ENCODE data around the gene VANGL2. TPM values are rescaled to one million over a fixed set of nuclear protein-coding genes. Genes with fewer than 3 reads are reported as not detected.

Gene VANGL2
- total and polyA plus RNA-seq, 5 donors from 2014 or later, result 0.07 TPM; not detected in 4

- H3K27ac ChIP-seq (ENCODE audit: insufficient read depth, low read length, poor library complexity, severe bottlenecking), result no peak overlapping the region
- H3K4me3 ChIP-seq (ENCODE audit: low read depth, low read length), result no peak overlapping the region
- DNase-seq (no peak), ATAC-seq (ENCODE audit: low read depth in 2 of 2) (no peak)
- no peaks in the 10 kb centered on the region for H3K9me3 ChIP-seq (ENCODE audit: control insufficient read depth in 2 of 2, low read length in 2 of 2)
- peaks cover 55% of the 10 kb centered on the region for H3K36me3 ChIP-seq (ENCODE audit: control insufficient read depth, insufficient read depth, low read length)
- Mint-ChIP-seq H3K4me1 (peaks cover 0 to 4% (median 0%) of the 10 kb centered on the region in 4 donors), H3K4me3 (no peak overlapping the region), H3K27ac (peak overlapping the region in 1 of 3 donors; percentile 24), H3K36me3 (peaks cover 45% of the 10 kb centered on the region), H3K9me3 (no peaks in the 10 kb centered on the region), H3K27me3 (no peaks in the 10 kb centered on the region)
- no peaks in the 10 kb centered on the region for H3K27me3 ChIP-seq (ENCODE audit: control insufficient read depth, insufficient read depth, low read length)
- H3K4me1 ChIP-seq (ENCODE audit: control insufficient read depth, insufficient read depth, low read length, poor library complexity, severe bottlenecking), result no peaks in the 10 kb centered on the region
Measured at GRCh38 chr1:160359559-160360226, 40.7 kb upstream of the VANGL2 start.

- H3K4me3 Mint-ChIP-seq, result no peak overlapping the region
- Histone ChIP-seq H3K27ac (ENCODE audit: insufficient read depth, low read length, poor library complexity, severe bottlenecking) (no peak overlapping the region), H3K27me3 (ENCODE audit: control insufficient read depth, insufficient read depth, low read length) (no peaks in the 10 kb centered on the region), H3K9me3 (ENCODE audit: control insufficient read depth in 2 of 2, low read length in 2 of 2) (no peaks in the 10 kb centered on the region), H3K4me3 (ENCODE audit: low read depth, low read length) (no peak overlapping the region), H3K36me3 (ENCODE audit: control insufficient read depth, insufficient read depth, low read length) (peaks cover 50% of the 10 kb centered on the region), H3K4me1 (ENCODE audit: control insufficient read depth, insufficient read depth, low read length, poor library complexity, severe bottlenecking) (no peaks in the 10 kb centered on the region)
- H3K27ac Mint-ChIP-seq, result peak overlapping the region in 1 of 3 donors; percentile 18
- H3K27me3 Mint-ChIP-seq, result no peaks in the 10 kb centered on the region
- no peak for DNase-seq
- no peak for ATAC-seq (ENCODE audit: low read depth in 2 of 2)
- peaks cover 0 to 4% (median 1%) of the 10 kb centered on the region in 4 donors for H3K4me1 Mint-ChIP-seq
- H3K36me3 Mint-ChIP-seq, result peaks cover 41% of the 10 kb centered on the region
- no peaks in the 10 kb centered on the region for H3K9me3 Mint-ChIP-seq
Measured at GRCh38 chr1:160360227-160360695, 40.1 kb upstream of the VANGL2 start.

- H3K9me3 ChIP-seq (ENCODE audit: control insufficient read depth in 2 of 2, low read length in 2 of 2), result no peaks in the 10 kb centered on the region
- no peaks in the 10 kb centered on the region for H3K4me1 ChIP-seq (ENCODE audit: control insufficient read depth, insufficient read depth, low read length, poor library complexity, severe bottlenecking)
- no peak for ATAC-seq (ENCODE audit: low read depth in 2 of 2)
- Mint-ChIP-seq H3K9me3 (no peaks in the 10 kb centered on the region), H3K4me1 (peaks cover 0 to 4% (median 1%) of the 10 kb centered on the region in 4 donors), H3K27me3 (no peaks in the 10 kb centered on the region), H3K27ac (peak overlapping the region in 1 of 3 donors; percentile 59), H3K4me3 (no peak overlapping the region), H3K36me3 (peaks cover 33% of the 10 kb centered on the region)
- no peaks in the 10 kb centered on the region for H3K27me3 ChIP-seq (ENCODE audit: control insufficient read depth, insufficient read depth, low read length)
- H3K4me3 ChIP-seq (ENCODE audit: low read depth, low read length), result no peak overlapping the region
- no peak overlapping the region for H3K27ac ChIP-seq (ENCODE audit: insufficient read depth, low read length, poor library complexity, severe bottlenecking)
- H3K36me3 ChIP-seq (ENCODE audit: control insufficient read depth, insufficient read depth, low read length), result peaks cover 41% of the 10 kb centered on the region
- no peak for DNase-seq
Measured at GRCh38 chr1:160361199-160361598, 39.2 kb upstream of the VANGL2 start.

GRCh38 chr1:160361814-160362167, 38.6 kb upstream of the VANGL2 start:
- Histone ChIP-seq H3K9me3 (ENCODE audit: control insufficient read depth in 2 of 2, low read length in 2 of 2) (no peaks in the 10 kb centered on the region), H3K27me3 (ENCODE audit: control insufficient read depth, insufficient read depth, low read length) (no peaks in the 10 kb centered on the region), H3K4me3 (ENCODE audit: low read depth, low read length) (no peak overlapping the region), H3K4me1 (ENCODE audit: control insufficient read depth, insufficient read depth, low read length, poor library complexity, severe bottlenecking) (no peaks in the 10 kb centered on the region), H3K27ac (ENCODE audit: insufficient read depth, low read length, poor library complexity, severe bottlenecking) (no peak overlapping the region), H3K36me3 (ENCODE audit: control insufficient read depth, insufficient read depth, low read length) (peaks cover 35% of the 10 kb centered on the region)
- Mint-ChIP-seq H3K9me3 (no peaks in the 10 kb centered on the region), H3K27me3 (no peaks in the 10 kb centered on the region), H3K36me3 (peaks cover 27% of the 10 kb centered on the region), H3K27ac (peak overlapping the region in 1 of 3 donors; percentile 12), H3K4me1 (peaks cover 0 to 4% (median 1%) of the 10 kb centered on the region in 4 donors), H3K4me3 (no peak overlapping the region)
- ATAC-seq (ENCODE audit: low read depth in 2 of 2) (no peak), DNase-seq (no peak)

GRCh38 chr1:160362168-160362957, 38.0 kb upstream of the VANGL2 start:
- H3K36me3 ChIP-seq (ENCODE audit: control insufficient read depth, insufficient read depth, low read length), result peaks cover 29% of the 10 kb centered on the region
- Mint-ChIP-seq H3K27ac (peak overlapping the region in 2 of 3 donors; percentile 12 to 54), H3K27me3 (no peaks in the 10 kb centered on the region), H3K36me3 (peaks cover 22% of the 10 kb centered on the region), H3K4me3 (no peak overlapping the region), H3K9me3 (no peaks in the 10 kb centered on the region), H3K4me1 (peaks cover 0 to 4% (median 1%) of the 10 kb centered on the region in 4 donors)
- no peaks in the 10 kb centered on the region for H3K9me3 ChIP-seq (ENCODE audit: control insufficient read depth in 2 of 2, low read length in 2 of 2)
- H3K27ac ChIP-seq (ENCODE audit: insufficient read depth, low read length, poor library complexity, severe bottlenecking), result no peak overlapping the region
- ATAC-seq (ENCODE audit: low read depth in 2 of 2), result no peak
- H3K4me3 ChIP-seq (ENCODE audit: low read depth, low read length), result no peak overlapping the region
- no peak for DNase-seq
- H3K27me3 ChIP-seq (ENCODE audit: control insufficient read depth, insufficient read depth, low read length), result no peaks in the 10 kb centered on the region
- H3K4me1 ChIP-seq (ENCODE audit: control insufficient read depth, insufficient read depth, low read length, poor library complexity, severe bottlenecking), result no peaks in the 10 kb centered on the region

- Histone ChIP-seq H3K4me3 (ENCODE audit: low read depth, low read length) (no peak overlapping the region), H3K36me3 (ENCODE audit: control insufficient read depth, insufficient read depth, low read length) (peaks cover 23% of the 10 kb centered on the region), H3K27me3 (ENCODE audit: control insufficient read depth, insufficient read depth, low read length) (no peaks in the 10 kb centered on the region), H3K4me1 (ENCODE audit: control insufficient read depth, insufficient read depth, low read length, poor library complexity, severe bottlenecking) (no peaks in the 10 kb centered on the region), H3K9me3 (ENCODE audit: control insufficient read depth in 2 of 2, low read length in 2 of 2) (no peaks in the 10 kb centered on the region), H3K27ac (ENCODE audit: insufficient read depth, low read length, poor library complexity, severe bottlenecking) (no peak overlapping the region)
- Mint-ChIP-seq H3K4me3 (no peak overlapping the region), H3K27ac (peak overlapping the region in 2 of 3 donors; percentile 58 to 92), H3K9me3 (no peaks in the 10 kb centered on the region), H3K27me3 (no peaks in the 10 kb centered on the region), H3K4me1 (peaks cover 0 to 3% (median 1%) of the 10 kb centered on the region in 4 donors), H3K36me3 (peaks cover 17% of the 10 kb centered on the region)
- ATAC-seq (ENCODE audit: low read depth in 2 of 2) (no peak), DNase-seq (no peak)
Measured at GRCh38 chr1:160363010-160363409, 37.4 kb upstream of the VANGL2 start.

GRCh38 chr1:160363951-160364735, 36.2 kb upstream of the VANGL2 start:
- Histone ChIP-seq H3K4me1 (ENCODE audit: control insufficient read depth, insufficient read depth, low read length, poor library complexity, severe bottlenecking) (no peaks in the 10 kb centered on the region), H3K36me3 (ENCODE audit: control insufficient read depth, insufficient read depth, low read length) (peaks cover 14% of the 10 kb centered on the region), H3K27ac (ENCODE audit: insufficient read depth, low read length, poor library complexity, severe bottlenecking) (no peak overlapping the region), H3K27me3 (ENCODE audit: control insufficient read depth, insufficient read depth, low read length) (no peaks in the 10 kb centered on the region), H3K9me3 (ENCODE audit: control insufficient read depth in 2 of 2, low read length in 2 of 2) (no peaks in the 10 kb centered on the region), H3K4me3 (ENCODE audit: low read depth, low read length) (no peak overlapping the region)
- Mint-ChIP-seq H3K27ac (peak overlapping the region in 2 of 3 donors; percentile 63 to 92), H3K36me3 (peaks cover 9% of the 10 kb centered on the region), H3K9me3 (peaks cover 0 to 1% (median 0%) of the 10 kb centered on the region in 7 donors), H3K4me3 (no peak overlapping the region), H3K4me1 (peaks cover 0 to 2% (median 0%) of the 10 kb centered on the region in 4 donors), H3K27me3 (no peaks in the 10 kb centered on the region)
- ATAC-seq (ENCODE audit: low read depth in 2 of 2) (no peak), DNase-seq (no peak)

Measured in CD4-positive, CD25-positive, alpha-beta regulatory T cell (primary cell).